Transverse colon (tissue), 4 donors: ENCODE measurements around the gene KCTD20. TPM values are rescaled to one million over a fixed set of nuclear protein-coding genes. Genes with fewer than 3 reads are reported as not detected.

Experiments used
- DNase-seq: peaks from one replicate; pipeline ENCODE4 v3.0.0-alpha.2; 2019
- H3K27ac ChIP-seq, 4 donors: fragments of 200-600 bp; sonication (generic); 2 replicates each; pipeline ENCODE4 v1.5.1; 2016 to 2018; ENCODE audit warnings: inconsistent platforms in 4 of 4
- H3K27me3 ChIP-seq: fragments of 200-600 bp; sonication (generic); 2 replicates; pipeline ENCODE4 v1.5.1; 2017; ENCODE audit warnings: inconsistent platforms
- H3K36me3 ChIP-seq, 4 donors: fragments of 200-600 bp; sonication (generic); 2 replicates each; pipeline ENCODE4 v1.5.1; 2017 to 2019; ENCODE audit warnings: inconsistent platforms in 4 of 4
- H3K4me1 ChIP-seq, 4 donors: fragments of 200-600 bp; sonication (generic); 2 replicates each; pipeline ENCODE4 v1.5.1; 2017 to 2020; ENCODE audit warnings: inconsistent platforms in 4 of 4
- H3K4me3 ChIP-seq, 4 donors: fragments of 200-600 bp; sonication (generic); 1 replicate in 1 of 4; 2 replicates in 3 of 4; pipeline versions ENCODE4 v1.5.1 to v1.6.1; 2017 to 2019; ENCODE audit warnings: inconsistent platforms in 4 of 4
- H3K9me3 ChIP-seq, 2 donors: fragments of 200-600 bp; sonication (generic); 2 replicates each; pipeline ENCODE4 v1.5.1; 2017 to 2019; ENCODE audit warnings: inconsistent platforms in 2 of 2
- EP300 ChIP-seq: sonication (generic); formaldehyde crosslinking; IDR thresholded peaks from one replicate; pipeline ENCODE4 v1.6.1; 2017; ENCODE audit warnings: antibody characterized with exemption, low read depth
- POLR2A ChIP-seq: fragments of 450-650 bp; IDR thresholded peaks from one replicate; pipeline ENCODE4 v1.6.1; 2016; ENCODE audit warnings: antibody characterized with exemption, mild to moderate bottlenecking, moderate library complexity
- POLR2AphosphoS5 ChIP-seq, 3 donors: sonication (generic); formaldehyde crosslinking; IDR thresholded peaks; one replicate each; pipeline ENCODE4 v1.6.1; 2016; ENCODE audit warnings: antibody characterized with exemption in 3 of 3
- WGBS, 2 donors: methylation state at CpG; one replicate each; pipeline ENCODE4 v1.1.5; 2018; ENCODE audit warnings: low coverage in 1 of 2; 5-methylcytosine and 5-hydroxymethylcytosine counted together
- in situ Hi-C, 4 donors: fragments of 200-750 bp; cut with MboI; loops; one replicate each; pipeline versions ENCODE4 v1.15.0 to v1.15.1; 2017; ENCODE audit warnings: low sequenced_read_pairs in 3 of 4, low pct_ligation_motif_present in 1 of 4, low pct_unique_long_range_greater_than_20kb in 1 of 4
- intact Hi-C: fragments of 100-400 bp; cut with DNase I; formaldehyde crosslinking; loops from one replicate; pipeline ENCODE4 v1.15.1; 2023; ENCODE audit warnings: low total_unique reads
- total RNA-seq, 4 donors: library from RNA; depleted of rRNA; stranded (reverse); fragments of >200 nt; gene quantifications; one replicate each; pipeline ENCODE4 v1.1.0, GENCODE V29; 2016
- TF ChIP-seq, protein P1 (sequence below), 5 experiments: fragments of 200-600 bp in 3 of 5; fragments of 450-650 bp in 2 of 5; sonication (generic) in 3 of 5; IDR thresholded peaks; 1 replicate in 2 of 5; 2 replicates in 3 of 5; pipeline ENCODE4 v1.5.1; 2016 to 2017; ENCODE audit warnings: antibody characterized with exemption in 5 of 5, inconsistent platforms in 3 of 5, mild to moderate bottlenecking in 2 of 5, moderate library complexity in 1 of 5

The KCTD20 gene
- total RNA-seq, 4 donors from 2014 or later: 23.2 to 61.9 (median 29.9) TPM

DNA sequence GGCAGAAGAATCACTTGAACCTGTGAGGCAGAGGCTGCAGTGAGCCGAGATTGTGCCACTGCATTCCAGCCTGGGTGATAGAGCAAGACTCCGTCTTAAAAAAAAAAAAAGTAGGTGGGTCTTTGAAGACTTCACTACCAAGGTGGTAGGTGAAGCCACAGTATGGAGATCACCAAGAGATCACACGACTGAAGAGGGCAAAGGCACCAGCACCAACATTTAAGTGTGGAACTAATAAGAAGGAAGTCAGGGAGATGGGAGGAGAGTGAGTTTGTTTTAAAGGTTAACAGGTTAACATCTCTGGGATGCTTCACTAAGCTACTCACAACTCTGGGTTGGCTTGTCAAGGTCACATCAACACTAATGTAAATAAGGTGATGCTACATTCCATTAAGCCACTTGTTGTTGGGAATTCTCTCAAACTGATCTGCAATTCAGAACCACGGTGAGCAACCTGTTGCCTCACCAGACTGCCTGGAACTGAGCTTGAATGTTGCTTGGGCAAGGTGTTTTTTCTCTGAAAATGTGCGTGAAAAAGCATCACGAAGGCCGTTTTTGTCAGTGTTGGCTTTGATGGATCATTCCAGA, 48.7 kb downstream of the KCTD20 start:
- intact Hi-C loops: no loop called here
- Histone ChIP-seq H3K9me3 (no peaks in the 10 kb centered on the region), H3K27me3 (no peaks in the 10 kb centered on the region), H3K27ac (no peak overlapping the region), H3K4me1 (peaks cover 0 to 8% (median 4%) of the 10 kb centered on the region in 4 donors), H3K4me3 (no peak overlapping the region), H3K36me3 (peaks cover 0 to 31% (median 7%) of the 10 kb centered on the region in 4 donors)
- in situ Hi-C loops: no loop called here
- TF ChIP-seq POLR2A: no peak
- TF ChIP-seq POLR2AphosphoS5 (IDR thresholded peaks at IDR 0.05): no peak
- TF ChIP-seq, protein P1, sequence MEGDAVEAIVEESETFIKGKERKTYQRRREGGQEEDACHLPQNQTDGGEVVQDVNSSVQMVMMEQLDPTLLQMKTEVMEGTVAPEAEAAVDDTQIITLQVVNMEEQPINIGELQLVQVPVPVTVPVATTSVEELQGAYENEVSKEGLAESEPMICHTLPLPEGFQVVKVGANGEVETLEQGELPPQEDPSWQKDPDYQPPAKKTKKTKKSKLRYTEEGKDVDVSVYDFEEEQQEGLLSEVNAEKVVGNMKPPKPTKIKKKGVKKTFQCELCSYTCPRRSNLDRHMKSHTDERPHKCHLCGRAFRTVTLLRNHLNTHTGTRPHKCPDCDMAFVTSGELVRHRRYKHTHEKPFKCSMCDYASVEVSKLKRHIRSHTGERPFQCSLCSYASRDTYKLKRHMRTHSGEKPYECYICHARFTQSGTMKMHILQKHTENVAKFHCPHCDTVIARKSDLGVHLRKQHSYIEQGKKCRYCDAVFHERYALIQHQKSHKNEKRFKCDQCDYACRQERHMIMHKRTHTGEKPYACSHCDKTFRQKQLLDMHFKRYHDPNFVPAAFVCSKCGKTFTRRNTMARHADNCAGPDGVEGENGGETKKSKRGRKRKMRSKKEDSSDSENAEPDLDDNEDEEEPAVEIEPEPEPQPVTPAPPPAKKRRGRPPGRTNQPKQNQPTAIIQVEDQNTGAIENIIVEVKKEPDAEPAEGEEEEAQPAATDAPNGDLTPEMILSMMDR (IDR thresholded peaks at IDR 0.05): no peak
- TF ChIP-seq EP300: no peak
- WGBS, 2 donors: 88% methylated on average over 4 to 7 of the region's 7 CpGs
- DNase-seq: no peak

DNA sequence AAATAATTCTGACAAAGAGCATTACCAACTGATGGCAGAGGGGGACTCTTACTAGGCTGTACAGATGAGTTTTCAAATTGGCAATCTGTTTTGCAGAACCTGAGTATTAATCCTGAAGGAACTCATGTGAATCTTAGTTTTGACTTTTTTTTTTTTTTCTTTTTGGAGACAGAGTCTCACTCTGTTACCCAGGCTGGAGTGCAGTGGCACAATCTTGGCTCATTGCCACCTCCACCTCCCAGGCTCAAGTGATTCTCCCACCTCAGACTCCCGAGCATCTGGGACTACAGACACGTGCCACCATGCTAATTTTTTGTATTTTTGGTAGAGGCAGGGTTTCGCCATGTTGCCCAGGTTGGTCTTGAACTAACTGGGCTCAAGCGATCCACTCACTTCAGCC, 49.3 kb downstream of the KCTD20 start:
- Histone ChIP-seq H3K36me3 (peaks cover 0 to 31% (median 8%) of the 10 kb centered on the region in 4 donors), H3K9me3 (no peaks in the 10 kb centered on the region), H3K4me1 (peaks cover 0 to 8% (median 4%) of the 10 kb centered on the region in 4 donors), H3K27me3 (no peaks in the 10 kb centered on the region), H3K4me3 (no peak overlapping the region), H3K27ac (no peak overlapping the region)
- DNase-seq: no peak
- in situ Hi-C loops (no loop called here), intact Hi-C loops (no loop called here)
- TF ChIP-seq, protein P1 (IDR thresholded peaks at IDR 0.05): no peak
- no peak for TF ChIP-seq EP300
- 96% methylated on average over 4 of the region's 4 CpGs; no CpG with 5 or more reads in 1 of the 2 donors for WGBS, 2 donors

DNA sequence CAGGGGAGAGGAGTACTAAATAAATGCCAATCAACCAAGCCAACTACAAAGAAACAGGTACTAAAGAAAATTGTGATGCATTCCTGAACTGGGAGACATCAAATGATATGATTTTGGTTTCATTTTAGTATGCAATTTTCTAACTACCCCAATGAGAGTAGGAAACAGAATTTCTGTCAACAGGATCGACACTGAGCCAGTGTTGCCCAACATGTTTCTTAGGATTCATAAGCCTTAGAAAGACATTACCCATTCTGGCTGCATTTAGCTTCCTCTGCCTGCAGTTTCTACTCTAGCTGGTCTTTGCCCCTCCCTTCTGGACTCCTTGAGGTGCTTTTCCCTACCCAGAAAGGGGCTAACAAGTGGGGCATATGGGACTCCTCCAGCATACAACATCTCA, 49.8 kb downstream of the KCTD20 start:
- Histone ChIP-seq H3K4me1 (peaks cover 0 to 6% (median 3%) of the 10 kb centered on the region in 4 donors), H3K9me3 (no peaks in the 10 kb centered on the region), H3K36me3 (peaks cover 0 to 31% (median 8%) of the 10 kb centered on the region in 4 donors), H3K27me3 (no peaks in the 10 kb centered on the region), H3K4me3 (no peak overlapping the region), H3K27ac (no peak overlapping the region)
- DNase-seq: no peak
- 83 to 86% methylated on average over 1 of the region's 1 CpG for WGBS, 2 donors
- intact Hi-C loops (no loop called here), in situ Hi-C loops (no loop called here)
- TF ChIP-seq EP300 (no peak), POLR2A (no peak), POLR2AphosphoS5 (IDR thresholded peaks at IDR 0.05) (no peak)
- TF ChIP-seq, protein P1 (IDR thresholded peaks at IDR 0.05): no peak

DNA sequence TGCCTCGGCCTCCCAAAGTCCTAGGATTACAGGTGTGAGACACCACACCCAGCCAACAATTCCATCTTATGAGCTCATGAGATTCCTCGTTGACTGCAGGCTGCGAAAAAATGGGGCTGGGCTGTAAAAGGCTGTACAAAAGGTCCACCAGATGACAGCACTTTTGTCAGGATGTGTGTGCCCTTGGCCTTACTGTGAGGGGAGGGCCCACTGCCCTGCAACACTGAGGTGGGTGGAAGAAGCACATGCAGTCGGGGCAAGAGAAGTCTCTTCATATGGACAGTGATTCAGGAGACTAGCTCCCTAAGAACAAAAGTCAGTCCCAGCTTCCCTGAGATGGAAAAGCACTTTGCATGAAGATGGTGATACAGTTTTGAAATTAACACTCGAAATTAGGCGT, 50.5 kb downstream of the KCTD20 start:
- in situ Hi-C loops (no loop called here), intact Hi-C loops (no loop called here)
- Histone ChIP-seq H3K36me3 (peaks cover 0 to 36% (median 11%) of the 10 kb centered on the region in 4 donors), H3K4me1 (peaks cover 0 to 6% (median 1%) of the 10 kb centered on the region in 4 donors), H3K27me3 (no peaks in the 10 kb centered on the region), H3K9me3 (no peaks in the 10 kb centered on the region), H3K27ac (no peak overlapping the region), H3K4me3 (no peak overlapping the region)
- no peak for DNase-seq
- TF ChIP-seq POLR2A (no peak), POLR2AphosphoS5 (IDR thresholded peaks at IDR 0.05) (no peak), EP300 (no peak)
- TF ChIP-seq, protein P1 (IDR thresholded peaks at IDR 0.05): no peak
- WGBS, 2 donors: 84 to 87% methylated on average over 3 to 6 of the region's 6 CpGs
